K562 (cell line): ENCODE measurements around the gene RNF13. TPM values are rescaled to one million over a fixed set of nuclear protein-coding genes. Genes with fewer than 3 reads are reported as not detected.

Experiments used
- ATAC-seq: fragments of 200-7000 bp; cut with Tn5 transposase; 3 replicates; pipeline ENCODE4 v1.9.1; 2020; ENCODE audit warnings: moderate library complexity
- BruUV-seq: library from RNA; stranded (reverse); fragments of 400-500 nt; replicated peaks from 2 replicates; lab custom pipeline; 2021; lab: Mats Ljungman, UMichigan
- CTCF ChIA-PET: fragments of 300-600 bp; formaldehyde crosslinking; extraction: SDS; loops from one replicate; lab custom pipeline; 2021; ENCODE audit warnings: low intra/inter-chr PET ratio; lab: Yijun Ruan, JAX
- POLR2A ChIA-PET: fragments of 300-600, 350-650 bp; sonication (Branson Sonifier 250); formaldehyde crosslinking; extraction: SDS; loops from one replicate; lab custom pipeline; 2021; ENCODE audit warnings: antibody characterized with exemption, inconsistent platforms; lab: Yijun Ruan, JAX
- DNase-seq, 4 experiments: peaks; one replicate each; pipeline versions ENCODE4 v3.0.0 to v3.0.0-alpha.2; 2011 to 2018; ENCODE audit warnings: low spot score in 3 of 4, mixed read lengths in 3 of 4; ENCODE audit errors: extremely low read depth in 1 of 4
- FAIRE-seq: peaks from 2 replicates; lab custom pipeline; 2011; peaks lifted over from hg19 to GRCh38; lab: Jason Lieb, UNC
- H2AFZ ChIP-seq: 2 replicates; pipeline ENCODE4 v1.6.0; 2011; ENCODE audit warnings: low read depth, low read length, control low read depth, inconsistent platforms
- H3K27ac ChIP-seq: fragments of 200-600 bp; 3 replicates; pipeline ENCODE4 v1.8.0; 2011; ENCODE audit warnings: low read depth, mild to moderate bottlenecking, control low read depth, inconsistent platforms, low read length, moderate library complexity, mixed read lengths; ENCODE audit errors: extremely low read depth
- H3K27me3 ChIP-seq, 2 experiments: fragments of 300-600 bp in 1 of 2; 2 replicates in 1 of 2; 3 replicates in 1 of 2; pipeline versions ENCODE4 v1.6.0 to v1.8.0; 2011; ENCODE audit warnings: inconsistent platforms in 2 of 2, low read length in 2 of 2, mild to moderate bottlenecking in 1 of 2, mixed read lengths in 1 of 2, moderate library complexity in 1 of 2; ENCODE audit not compliant: control insufficient read depth in 2 of 2, insufficient read depth in 2 of 2
- H3K36me3 ChIP-seq: fragments of 300-600 bp; 3 replicates; pipeline ENCODE4 v1.8.0; 2011; ENCODE audit warnings: mild to moderate bottlenecking, low read length, inconsistent platforms; ENCODE audit not compliant: control insufficient read depth, insufficient read depth
- H3K4me1 ChIP-seq, 2 experiments: fragments of 200-600 bp in 1 of 2; replicated peaks in 1 of 2; 2 replicates in 1 of 2; 3 replicates in 1 of 2; pipeline versions ENCODE4 v1.5.1 to v1.8.0; 2011; ENCODE audit warnings: inconsistent platforms in 2 of 2, low read length in 2 of 2, mild to moderate bottlenecking in 1 of 2, mixed read lengths in 1 of 2, moderate library complexity in 1 of 2; ENCODE audit not compliant: control insufficient read depth in 2 of 2, insufficient read depth in 2 of 2
- H3K4me2 ChIP-seq: 2 replicates; pipeline ENCODE4 v1.6.1; 2011; ENCODE audit warnings: low read length, control low read depth, inconsistent platforms, mixed read lengths; ENCODE audit not compliant: insufficient read depth
- H3K4me3 ChIP-seq: fragments of 200-600 bp; sonication (generic), shearing (Covaris generic); 2 replicates; pipeline ENCODE4 v1.5.1; 2016; ENCODE audit warnings: control low read depth, inconsistent platforms
- H3K79me2 ChIP-seq: fragments of 200-600 bp; 3 replicates; pipeline ENCODE4 v1.8.0; 2011; ENCODE audit warnings: low read length, inconsistent platforms; ENCODE audit not compliant: control insufficient read depth, insufficient read depth
- H3K9ac ChIP-seq, 2 experiments: 2 replicates each; pipeline versions ENCODE4 v1.6.0 to v1.6.1; 2011; ENCODE audit warnings: low read depth in 2 of 2, low read length in 2 of 2, control low read depth in 1 of 2, inconsistent platforms in 1 of 2, mild to moderate bottlenecking in 1 of 2, mixed read lengths in 1 of 2; ENCODE audit not compliant: insufficient read depth in 1 of 2
- H3K9me1 ChIP-seq: one replicate; pipeline ENCODE4 v1.6.0; 2011; ENCODE audit warnings: inconsistent platforms, mild to moderate bottlenecking, low read length, moderate library complexity; ENCODE audit not compliant: control insufficient read depth, insufficient read depth
- H3K9me3 ChIP-seq: replicated peaks from 2 replicates; pipeline ENCODE4 v1.5.1; 2011; ENCODE audit warnings: low read depth, low read length, inconsistent platforms; ENCODE audit not compliant: control insufficient read depth, insufficient read depth
- H4K20me1 ChIP-seq: replicated peaks from 2 replicates; pipeline ENCODE4 v1.6.1; 2011; ENCODE audit warnings: low read length, inconsistent platforms, mixed read lengths; ENCODE audit not compliant: control insufficient read depth, insufficient read depth
- BACH1 ChIP-seq: fragments of 200-800 bp; sonication (Bioruptor generic); IDR thresholded peaks from 2 replicates; pipeline ENCODE4 v1.6.1; 2016; ENCODE audit warnings: missing genetic modification characterization, missing compliant biosample characterization
- CC2D1A ChIP-seq: fragments of 450-650 bp; IDR thresholded peaks from 2 replicates; pipeline ENCODE4 v1.6.1; 2017; ENCODE audit warnings: mild to moderate bottlenecking
- CREBBP ChIP-seq: IDR thresholded peaks from one replicate; pipeline ENCODE4 v1.6.1; 2012; ENCODE audit warnings: low read depth, mild to moderate bottlenecking, control low read depth, inconsistent platforms, low read length
- CREM ChIP-seq: IDR thresholded peaks from 2 replicates; pipeline ENCODE4 v1.6.1; 2014; ENCODE audit warnings: antibody characterized with exemption, low read depth
- DNMT1 ChIP-seq: fragments of 450-650 bp; IDR thresholded peaks from 2 replicates; pipeline ENCODE4 v1.6.1; 2016; ENCODE audit warnings: antibody characterized with exemption, mild to moderate bottlenecking
- E2F1 ChIP-seq: sonication (generic); formaldehyde crosslinking; IDR thresholded peaks from 2 replicates; pipeline ENCODE4 v1.8.1; 2023; ENCODE audit warnings: mild to moderate bottlenecking, missing genetic modification reagents, moderate library complexity
- FOXJ3 ChIP-seq: sonication (generic); formaldehyde crosslinking; IDR thresholded peaks from 2 replicates; pipeline ENCODE4 v1.4.0; 2020; ENCODE audit warnings: mild to moderate bottlenecking, missing genetic modification reagents
- FOXK2 ChIP-seq, 2 experiments: fragments of 450-650 bp; IDR thresholded peaks in 1 of 2; conservative IDR thresholded peaks in 1 of 2; 2 replicates each; pipeline ENCODE4 v1.6.1; 2016; ENCODE audit warnings: low read depth in 2 of 2, mild to moderate bottlenecking in 1 of 2
- HMGN3 ChIP-seq: IDR thresholded peaks from 2 replicates; pipeline ENCODE4 v1.6.1; 2011; ENCODE audit warnings: borderline replicate concordance, low read depth, mild to moderate bottlenecking, mixed read lengths, low read length; ENCODE audit not compliant: insufficient read length; ENCODE audit errors: extremely low read depth
- HNRNPUL1 ChIP-seq: fragments of 200-400 bp; formaldehyde crosslinking; IDR thresholded peaks from 2 replicates; pipeline ENCODE4 v1.6.1; 2017; ENCODE audit warnings: low read length
- MTF1 ChIP-seq: fragments of 250-450 bp; sonication (Bioruptor Pico); IDR thresholded peaks from 2 replicates; pipeline ENCODE4 v1.9.0; 2021; ENCODE audit warnings: moderate library complexity, mild to moderate bottlenecking, inconsistent platforms, borderline replicate concordance
- NCOA2 ChIP-seq, 2 experiments: fragments of 450-650 bp; IDR thresholded peaks; 2 replicates each; pipeline ENCODE4 v1.6.1; 2018; ENCODE audit warnings: mild to moderate bottlenecking in 2 of 2, moderate library complexity in 1 of 2; ENCODE audit not compliant: partially characterized antibody in 2 of 2
- PHB2 ChIP-seq: fragments of 450-650 bp; IDR thresholded peaks from 2 replicates; pipeline ENCODE4 v1.6.1; 2017; ENCODE audit warnings: low read depth
- RNF2 ChIP-seq: sonication (generic); IDR thresholded peaks from 2 replicates; pipeline ENCODE4 v1.6.1; 2016
- THRB ChIP-seq: fragments of 450-650 bp; formaldehyde crosslinking; conservative IDR thresholded peaks from 2 replicates; pipeline ENCODE4 v1.4.0; 2022; ENCODE audit warnings: mild to moderate bottlenecking, missing genetic modification characterization
- XRCC5 ChIP-seq: fragments of 200-400 bp; formaldehyde crosslinking; IDR thresholded peaks from 2 replicates; pipeline ENCODE4 v1.6.1; 2017; ENCODE audit warnings: low read depth, mild to moderate bottlenecking, low read length
- ZNF175 ChIP-seq: fragments of 200-800 bp; sonication (Bioruptor generic); IDR thresholded peaks from 2 replicates; pipeline ENCODE4 v1.6.1; 2016; ENCODE audit warnings: low read depth, mild to moderate bottlenecking, missing genetic modification characterization, missing compliant biosample characterization
- ZNF347 ChIP-seq: fragments of 450-650 bp; formaldehyde crosslinking; IDR thresholded peaks from 2 replicates; pipeline ENCODE4 v1.4.0; 2020; ENCODE audit warnings: low read depth, mild to moderate bottlenecking, moderate library complexity
- ZNF507 ChIP-seq: conservative IDR thresholded peaks from 2 replicates; pipeline ENCODE4 v1.6.1; 2017; ENCODE audit warnings: missing genetic modification characterization, missing compliant biosample characterization
- ZNF766 ChIP-seq: fragments of 200-800 bp; sonication (Bioruptor generic); conservative IDR thresholded peaks from 2 replicates; pipeline ENCODE4 v1.6.1; 2016; ENCODE audit warnings: missing genetic modification characterization, missing compliant biosample characterization
- in situ Hi-C: fragments of 300-500 bp; cut with MboI; formaldehyde crosslinking; loops from 4 replicates; pipeline ENCODE4 v1.15.0; 2018; ENCODE audit warnings: inconsistent platforms, mixed read lengths
- intact Hi-C: fragments of 100-400 bp; cut with micrococcal nuclease; formaldehyde crosslinking; loops from 2 replicates; pipeline ENCODE4 v1.14.2; 2022
- polyA plus RNA-seq, 8 experiments: library from polyadenylated mRNA; depleted of rRNA in 4 of 8; stranded (reverse) in 5 of 8; unstranded in 3 of 8; fragments of >200 nt; fragmentation: Nextera tagmentation in 2 of 8; fragmentation: Illumina TruSeq in 1 of 8; extraction: Ambion mirVana in 2 of 8; extraction: Trizol in 1 of 8; gene quantifications; 2 replicates each; pipeline versions ENCODE4 v1.2.1 to v1.2.3, GENCODE V29; 2011 to 2014; ENCODE audit warnings: inconsistent platforms in 1 of 8, missing spikeins in 1 of 8
- total RNA-seq, 7 experiments: library from RNA; depleted of rRNA in 6 of 7; stranded (reverse); fragments of >200 nt in 6 of 7; fragmentation: Illumina TruSeq in 2 of 7; extraction: Trizol in 2 of 7; gene quantifications; 2 replicates each; pipeline versions ENCODE4 v1.2.1 to v1.2.3, GENCODE V29; 2011 to 2021; ENCODE audit warnings: low replicate concordance in 1 of 7

The RNF13 gene
- total and polyA plus RNA-seq, 9 of the 15 experiments (the other 6 are each of a cell fraction or from before 2014, with no cell fraction given), result 12.7 to 35.8 (median 18.9) TPM

- DNase-seq, result no peak
- H3K27me3 ChIP-seq, result no peaks in the 10 kb centered on the region
- H3K9ac ChIP-seq, result no peak overlapping the region
- in situ Hi-C loops (no loop called here), intact Hi-C loops (no loop called here)
- H4K20me1 ChIP-seq, result no peaks in the 10 kb centered on the region
- no peaks in the 10 kb centered on the region for H3K79me2 ChIP-seq
- no peak overlapping the region for H3K27ac ChIP-seq
- H3K36me3 ChIP-seq, result no peaks in the 10 kb centered on the region
- no peak for FAIRE-seq
- CTCF ChIA-PET, result interaction anchor here (0.6 kb wide), 1 partner anchor 27 kb away, joined by 4 read pairs; no protein-coding TSS in a partner anchor
- H3K9me1 ChIP-seq, result no peaks in the 10 kb centered on the region
- H3K4me3 ChIP-seq, result no peak overlapping the region
- BruUV-seq, result no TSS peak
- no peak overlapping the region for H3K4me2 ChIP-seq
- no peaks in the 10 kb centered on the region; a peak in 1 of 5 replicates for H3K4me1 ChIP-seq
- no peak overlapping the region for H2AFZ ChIP-seq
- POLR2A ChIA-PET, result no interaction called here
- ATAC-seq, result no peak
- no peaks in the 10 kb centered on the region for H3K9me3 ChIP-seq
- TF ChIP-seq FOXK2 (conservative IDR thresholded peaks at IDR 0.05 in 1 of 2, IDR thresholded peaks at IDR 0.05 in 1 of 2; ENCODE audit: low read depth in 2 of 2) (no peak), ZNF507 (tag) (no peak), MTF1 (CRISPR knock-in tag) (no peak), THRB (CRISPR knock-in tag) (no peak), HMGN3 (no peak), HNRNPUL1 (no peak), CREBBP (no peak), FOXJ3 (CRISPR knock-in tag) (no peak), NCOA2 (IDR thresholded peaks at IDR 0.05; ENCODE audit: partially characterized antibody in 2 of 2) (no peak), XRCC5 (no peak), E2F1 (CRISPR knock-in tag) (no peak), ZNF347 (CRISPR knock-in tag) (no peak), PHB2 (no peak), BACH1 (tag) (no peak), CREM (no peak), ZNF175 (CRISPR knock-in tag) (no peak), DNMT1 (no peak), RNF2 (no peak), CC2D1A (no peak), ZNF766 (CRISPR knock-in tag) (no peak)
Observed at GRCh38 chr3:149906036-149906435, 93.0 kb downstream of the RNF13 start.
